Endothelial cell of umbilical vein (primary cell): ENCODE data around the gene SETD2. TPM values are rescaled to one million over a fixed set of nuclear protein-coding genes. Genes with fewer than 3 reads are reported as not detected.

Experiments used
- BruUV-seq: library from RNA; stranded (reverse); fragments of 400-500 nt; replicated peaks from 2 replicates; lab custom pipeline; 2021; lab: Mats Ljungman, UMichigan
- CTCF ChIA-PET: fragments of 300-600, 350-600 bp; sonication (Branson Sonifier 250); formaldehyde crosslinking; loops from one replicate; lab custom pipeline; 2021; ENCODE audit warnings: antibody characterized with exemption, inconsistent platforms; lab: Charles Lee
- POLR2A ChIA-PET: fragments of 300-600, 350-600 bp; sonication (Branson Sonifier 250); formaldehyde crosslinking; loops from one replicate; lab custom pipeline; 2021; ENCODE audit warnings: antibody characterized with exemption, inconsistent platforms; lab: Charles Lee
- DNase-seq: peaks from one replicate; pipeline ENCODE4 v3.0.0-alpha.2; 2011; ENCODE audit warnings: low read depth, low spot score
- FAIRE-seq: peaks from 2 replicates; lab custom pipeline; 2011; peaks lifted over from hg19 to GRCh38; lab: Jason Lieb, UNC
- H2AFZ ChIP-seq: 2 replicates; pipeline ENCODE4 v1.6.0; 2012; ENCODE audit warnings: low read depth, low read length, control low read depth, inconsistent platforms
- H3K27ac ChIP-seq: 2 replicates; pipeline ENCODE4 v1.5.1; 2011; ENCODE audit warnings: low read depth, mild to moderate bottlenecking, control low read depth, low read length, moderate library complexity; ENCODE audit not compliant: insufficient read depth
- H3K27me3 ChIP-seq, 2 experiments: 2 replicates each; pipeline versions ENCODE4 v1.6.0 to v1.6.1; 2011; ENCODE audit warnings: low read length in 2 of 2, mixed read lengths in 1 of 2; ENCODE audit not compliant: control insufficient read depth in 2 of 2, insufficient read depth in 2 of 2
- H3K36me3 ChIP-seq, 2 experiments: 2 replicates in 1 of 2; 3 replicates in 1 of 2; pipeline ENCODE4 v1.5.1; 2011; ENCODE audit warnings: low read length in 2 of 2, mild to moderate bottlenecking in 1 of 2, moderate library complexity in 1 of 2; ENCODE audit not compliant: control insufficient read depth in 2 of 2, insufficient read depth in 2 of 2; ENCODE audit errors: extremely low read depth in 1 of 2
- H3K4me1 ChIP-seq: 3 replicates; pipeline ENCODE4 v1.5.1; 2011; ENCODE audit warnings: mild to moderate bottlenecking, low read length; ENCODE audit not compliant: control insufficient read depth, insufficient read depth; ENCODE audit errors: extremely low read depth
- H3K4me2 ChIP-seq: 2 replicates; pipeline ENCODE4 v1.6.1; 2011; ENCODE audit warnings: low read length, control low read depth, mixed read lengths; ENCODE audit not compliant: insufficient read depth
- H3K4me3 ChIP-seq, 3 experiments: fragments of 200-600 bp in 1 of 3; sonication (generic), shearing (Covaris generic) in 1 of 3; replicated peaks in 1 of 3; 2 replicates each; pipeline ENCODE4 v1.5.1; 2011 to 2016; ENCODE audit warnings: control low read depth in 3 of 3, low read length in 3 of 3, mild to moderate bottlenecking in 2 of 3, inconsistent platforms in 1 of 3, low read depth in 1 of 3, moderate library complexity in 1 of 3; ENCODE audit not compliant: insufficient read depth in 1 of 3
- H3K79me2 ChIP-seq: 2 replicates; pipeline ENCODE4 v1.6.0; 2012; ENCODE audit warnings: low read length, inconsistent platforms; ENCODE audit not compliant: control insufficient read depth, insufficient read depth
- H3K9ac ChIP-seq: replicated peaks from 2 replicates; pipeline ENCODE3; 2011; ENCODE audit warnings: low read length, control low read depth; ENCODE audit not compliant: insufficient read depth; ENCODE audit errors: extremely low read depth
- H3K9me1 ChIP-seq: replicated peaks from 3 replicates; pipeline ENCODE4 v1.6.0; 2011; ENCODE audit warnings: mild to moderate bottlenecking, low read length; ENCODE audit not compliant: control insufficient read depth, insufficient read depth; ENCODE audit errors: extremely low read depth
- H3K9me3 ChIP-seq: replicated peaks from 2 replicates; pipeline ENCODE4 v1.5.1; 2012; ENCODE audit warnings: low read length, inconsistent platforms; ENCODE audit not compliant: control insufficient read depth, insufficient read depth
- H4K20me1 ChIP-seq: replicated peaks from 2 replicates; pipeline ENCODE3; 2011; ENCODE audit warnings: mild to moderate bottlenecking, low read length; ENCODE audit not compliant: control insufficient read depth, insufficient read depth; ENCODE audit errors: extremely low read depth
- EZH2 ChIP-seq: IDR thresholded peaks from 2 replicates; pipeline ENCODE4 v1.6.1; 2012; ENCODE audit warnings: borderline replicate concordance, low read depth, mild to moderate bottlenecking, moderate library complexity, low read length, inconsistent platforms; ENCODE audit not compliant: severe bottlenecking
- FOS ChIP-seq: IDR thresholded peaks from 2 replicates; pipeline ENCODE4 v1.6.1; 2011; ENCODE audit warnings: mild to moderate bottlenecking, low read length, moderate library complexity, borderline replicate concordance; ENCODE audit not compliant: insufficient read depth
- GATA2 ChIP-seq: IDR thresholded peaks from 2 replicates; pipeline ENCODE4 v1.7.0; 2011; ENCODE audit warnings: low read depth, mild to moderate bottlenecking, moderate library complexity, mixed read lengths, low read length; ENCODE audit not compliant: insufficient read length, insufficient read depth
- JUN ChIP-seq: IDR thresholded peaks from 2 replicates; pipeline ENCODE4 v1.6.1; 2011; ENCODE audit warnings: borderline replicate concordance, low read depth; ENCODE audit not compliant: insufficient read length, insufficient read depth
- MYC ChIP-seq: IDR thresholded peaks from one replicate; pipeline ENCODE4 v1.6.1; 2011; ENCODE audit warnings: mild to moderate bottlenecking, low read depth, low read length
- POLR2A ChIP-seq: IDR thresholded peaks from 2 replicates; pipeline ENCODE4 v1.6.1; 2012; ENCODE audit warnings: low read depth, mild to moderate bottlenecking, control low read depth, low read length
- POLR2AphosphoS5 ChIP-seq: IDR thresholded peaks from 2 replicates; pipeline ENCODE4 v1.6.1; 2012; ENCODE audit warnings: low read depth, mild to moderate bottlenecking, control low read depth, low read length, moderate library complexity; ENCODE audit not compliant: insufficient read depth
- dilution Hi-C: fragments of 300-500 bp; cut with MboI; formaldehyde crosslinking; loops from one replicate; pipeline ENCODE4 v1.15.0; 2019; ENCODE audit warnings: low sequenced_read_pairs; ENCODE audit not compliant: extremely low pct_ligation_motif_present
- intact Hi-C: fragments of 100-400 bp; cut with micrococcal nuclease; formaldehyde crosslinking; loops from one replicate; pipeline ENCODE4 v1.10.0; 2022
- polyA plus RNA-seq, 4 experiments: library from polyadenylated mRNA; depleted of rRNA in 3 of 4; stranded (reverse) in 3 of 4; unstranded in 1 of 4; fragments of >200 nt; gene quantifications; 2 replicates each; pipeline versions ENCODE4 v1.2.1 to v1.2.3, GENCODE V29; 2011 to 2012; ENCODE audit warnings: missing spikeins in 1 of 4
- total RNA-seq: library from RNA; stranded (reverse); gene quantifications from 2 replicates; pipeline ENCODE4 v1.2.3, GENCODE V29; 2021
- TF ChIP-seq, protein P1 (sequence below): IDR thresholded peaks from 2 replicates; pipeline ENCODE4 v1.6.1; 2011; ENCODE audit not compliant: insufficient read depth, insufficient read length
- TF ChIP-seq, protein P2 (sequence below), 2 donors: IDR thresholded peaks; 1 replicate in 1 of 2; 2 replicates in 1 of 2; pipeline ENCODE4 v1.5.1; 2011; ENCODE audit warnings: low read length in 2 of 2, mild to moderate bottlenecking in 2 of 2, moderate library complexity in 2 of 2, control low read depth in 1 of 2, inconsistent platforms in 1 of 2, low read depth in 1 of 2; ENCODE audit not compliant: insufficient read depth in 1 of 2; ENCODE audit errors: extremely low read depth in 1 of 2

Gene SETD2
- total and polyA plus RNA-seq, 2 donors (not counting 3 experiments of a cell fraction or from before 2014, with no cell fraction given): 13.7 to 41.4 TPM

DNA sequence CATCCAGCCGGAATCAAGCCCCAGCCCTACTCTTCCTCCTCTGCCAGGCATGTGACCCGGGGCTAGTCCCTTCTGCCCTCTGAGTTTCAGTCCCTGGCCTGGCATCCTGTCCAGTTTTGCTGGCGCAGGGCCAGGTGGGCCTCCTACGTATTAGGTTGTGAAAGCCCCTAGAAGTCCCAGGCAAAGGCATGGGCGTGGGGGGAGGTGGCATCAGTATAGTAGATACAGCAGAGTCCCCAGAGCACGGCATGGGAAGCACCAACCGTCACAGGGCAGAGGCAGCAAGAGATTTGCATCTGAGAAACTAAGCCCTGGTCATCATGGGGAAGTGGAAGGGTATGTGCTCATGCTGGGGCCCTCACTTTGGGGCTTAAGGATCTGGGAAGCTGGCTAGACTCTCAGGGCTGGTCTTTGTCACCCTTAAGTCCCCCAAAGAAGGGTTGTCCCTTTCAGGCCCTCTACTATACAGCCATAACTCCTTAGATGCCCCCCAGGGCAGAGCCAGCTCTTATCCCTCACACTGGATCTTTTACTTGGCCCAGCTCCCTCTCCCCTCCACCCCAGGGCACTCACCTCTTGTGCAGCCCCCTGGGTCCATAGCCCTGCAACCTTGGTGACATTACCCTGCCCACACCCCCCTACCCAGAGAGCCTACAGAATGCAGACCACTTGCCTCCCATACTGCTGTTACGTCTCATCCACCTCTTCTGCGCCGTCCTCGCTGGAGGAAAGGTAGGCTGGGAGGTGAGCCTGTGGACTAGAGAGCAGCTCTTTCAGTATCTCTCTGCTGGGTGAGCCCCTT lies 173.1 kb downstream of the SETD2 start:
- TF ChIP-seq POLR2A: no peak
- TF ChIP-seq, protein P1, sequence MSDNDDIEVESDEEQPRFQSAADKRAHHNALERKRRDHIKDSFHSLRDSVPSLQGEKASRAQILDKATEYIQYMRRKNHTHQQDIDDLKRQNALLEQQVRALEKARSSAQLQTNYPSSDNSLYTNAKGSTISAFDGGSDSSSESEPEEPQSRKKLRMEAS: no peak
- TF ChIP-seq GATA2: no peak
- no peak for TF ChIP-seq POLR2AphosphoS5
- no peak for TF ChIP-seq JUN
- no peak for TF ChIP-seq FOS
- TF ChIP-seq, protein P2, sequence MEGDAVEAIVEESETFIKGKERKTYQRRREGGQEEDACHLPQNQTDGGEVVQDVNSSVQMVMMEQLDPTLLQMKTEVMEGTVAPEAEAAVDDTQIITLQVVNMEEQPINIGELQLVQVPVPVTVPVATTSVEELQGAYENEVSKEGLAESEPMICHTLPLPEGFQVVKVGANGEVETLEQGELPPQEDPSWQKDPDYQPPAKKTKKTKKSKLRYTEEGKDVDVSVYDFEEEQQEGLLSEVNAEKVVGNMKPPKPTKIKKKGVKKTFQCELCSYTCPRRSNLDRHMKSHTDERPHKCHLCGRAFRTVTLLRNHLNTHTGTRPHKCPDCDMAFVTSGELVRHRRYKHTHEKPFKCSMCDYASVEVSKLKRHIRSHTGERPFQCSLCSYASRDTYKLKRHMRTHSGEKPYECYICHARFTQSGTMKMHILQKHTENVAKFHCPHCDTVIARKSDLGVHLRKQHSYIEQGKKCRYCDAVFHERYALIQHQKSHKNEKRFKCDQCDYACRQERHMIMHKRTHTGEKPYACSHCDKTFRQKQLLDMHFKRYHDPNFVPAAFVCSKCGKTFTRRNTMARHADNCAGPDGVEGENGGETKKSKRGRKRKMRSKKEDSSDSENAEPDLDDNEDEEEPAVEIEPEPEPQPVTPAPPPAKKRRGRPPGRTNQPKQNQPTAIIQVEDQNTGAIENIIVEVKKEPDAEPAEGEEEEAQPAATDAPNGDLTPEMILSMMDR (IDR thresholded peaks at IDR 0.05; ENCODE audit: extremely low read depth in 1 of 2, insufficient read depth in 1 of 2, low read depth in 1 of 2, low read length in 2 of 2): no peak
- no peak for TF ChIP-seq EZH2
- TF ChIP-seq MYC: no peak
- Histone ChIP-seq H3K9me3 (no peaks in the 10 kb centered on the region), H3K9ac (no peak overlapping the region), H4K20me1 (no peaks in the 10 kb centered on the region), H3K4me2 (no peak overlapping the region), H3K36me3 (peaks cover 3 to 18% of the 10 kb centered on the region in 2 experiments), H3K27ac (no peak overlapping the region), H3K9me1 (no peaks in the 10 kb centered on the region), H3K27me3 (no peaks in the 10 kb centered on the region), H2AFZ (no peak overlapping the region), H3K4me3 (no peak overlapping the region), H3K79me2 (peaks cover 11% of the 10 kb centered on the region), H3K4me1 (peaks cover 21% of the 10 kb centered on the region)
- peak; percentile 18 for FAIRE-seq
- no TSS peak for BruUV-seq
- ChIA-PET POLR2A (no interaction called here), CTCF (interaction anchor here (0.5 kb wide), 1 partner anchor 65 kb away, joined by 3 read pairs; no protein-coding TSS in a partner anchor)
- intact Hi-C loops: loop anchor here (10.0 kb wide), 1 partner anchor 286 kb away; the partner anchor contains the start of gene TMIE
- dilution Hi-C loops: no loop called here
- DNase-seq: no peak
